Activated naive CD4-positive, alpha-beta T cell treated with anti-CD3 and anti-CD28 coated beads, Interleukin-2, amount 10 ng/mL, durations not matched to agents 7 days and 5 days (primary cell): ENCODE results near the gene DDX24.
A peak's percentile ranks its signal among the peaks of the same experiment; 100 is the strongest.

Experiments used
- CTCF ChIA-PET: fragments of 350-600 bp; sonication (Branson Sonifier 250); formaldehyde crosslinking; loops from one replicate; lab custom pipeline; 2021; ENCODE audit warnings: antibody characterized with exemption; lab: Charles Lee
- DNase-seq: peaks from one replicate; pipeline ENCODE4 v3.0.0-alpha.2; 2020
- H3K27ac Mint-ChIP-seq: one replicate; pipeline ENCODE4 v1.8.0; 2021; ENCODE audit warnings: mild to moderate bottlenecking, moderate library complexity, mixed read lengths
- H3K27me3 Mint-ChIP-seq: one replicate; pipeline ENCODE4 v1.8.0; 2021; ENCODE audit warnings: mild to moderate bottlenecking, mixed read lengths
- H3K36me3 Mint-ChIP-seq: one replicate; pipeline ENCODE4 v1.8.0; 2021; ENCODE audit warnings: mixed read lengths
- H3K4me1 Mint-ChIP-seq: one replicate; pipeline ENCODE4 v1.8.0; 2021; ENCODE audit warnings: mixed read lengths
- H3K4me3 Mint-ChIP-seq: one replicate; pipeline ENCODE4 v1.8.0; 2021; ENCODE audit warnings: mild to moderate bottlenecking, moderate library complexity, mixed read lengths
- H3K9me3 Mint-ChIP-seq: one replicate; pipeline ENCODE4 v1.8.0; 2021; ENCODE audit warnings: mixed read lengths

DDX24 gene

DNA sequence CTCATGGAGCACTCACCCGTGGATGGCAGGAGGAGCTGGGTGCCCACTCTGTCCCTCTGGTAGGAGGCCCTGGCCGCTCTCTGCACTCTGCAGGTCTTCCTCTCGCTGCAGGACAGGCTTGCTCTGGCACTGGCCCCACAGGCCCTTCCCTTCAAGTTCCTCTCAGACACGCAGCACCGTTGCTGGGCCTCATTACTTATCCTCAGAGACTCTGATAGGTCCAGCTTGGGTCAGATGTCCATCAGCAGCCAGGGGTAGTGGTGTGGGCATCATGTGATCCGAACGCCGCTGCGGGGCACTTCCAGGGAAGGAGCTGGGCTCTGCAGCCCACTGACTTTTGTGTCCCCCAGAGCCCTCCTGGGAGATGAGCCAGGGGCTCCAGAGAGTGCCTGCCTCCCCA, 43.0 kb downstream of the DDX24 start:
- Mint-ChIP-seq H3K27me3 (peaks cover 10% of the 10 kb centered on the region), H3K36me3 (no peaks in the 10 kb centered on the region), H3K4me1 (peaks cover 5% of the 10 kb centered on the region), H3K9me3 (no peaks in the 10 kb centered on the region), H3K27ac (no peak overlapping the region), H3K4me3 (no peak overlapping the region)
- no peak for DNase-seq
- CTCF ChIA-PET, result interaction anchor here (0.8 to 9.1 kb wide), 7 partner anchors 8 to 102 kb away, joined by 3 to 153 read pairs (median 24); partner anchors contain the start of gene IFI27L2

DNA sequence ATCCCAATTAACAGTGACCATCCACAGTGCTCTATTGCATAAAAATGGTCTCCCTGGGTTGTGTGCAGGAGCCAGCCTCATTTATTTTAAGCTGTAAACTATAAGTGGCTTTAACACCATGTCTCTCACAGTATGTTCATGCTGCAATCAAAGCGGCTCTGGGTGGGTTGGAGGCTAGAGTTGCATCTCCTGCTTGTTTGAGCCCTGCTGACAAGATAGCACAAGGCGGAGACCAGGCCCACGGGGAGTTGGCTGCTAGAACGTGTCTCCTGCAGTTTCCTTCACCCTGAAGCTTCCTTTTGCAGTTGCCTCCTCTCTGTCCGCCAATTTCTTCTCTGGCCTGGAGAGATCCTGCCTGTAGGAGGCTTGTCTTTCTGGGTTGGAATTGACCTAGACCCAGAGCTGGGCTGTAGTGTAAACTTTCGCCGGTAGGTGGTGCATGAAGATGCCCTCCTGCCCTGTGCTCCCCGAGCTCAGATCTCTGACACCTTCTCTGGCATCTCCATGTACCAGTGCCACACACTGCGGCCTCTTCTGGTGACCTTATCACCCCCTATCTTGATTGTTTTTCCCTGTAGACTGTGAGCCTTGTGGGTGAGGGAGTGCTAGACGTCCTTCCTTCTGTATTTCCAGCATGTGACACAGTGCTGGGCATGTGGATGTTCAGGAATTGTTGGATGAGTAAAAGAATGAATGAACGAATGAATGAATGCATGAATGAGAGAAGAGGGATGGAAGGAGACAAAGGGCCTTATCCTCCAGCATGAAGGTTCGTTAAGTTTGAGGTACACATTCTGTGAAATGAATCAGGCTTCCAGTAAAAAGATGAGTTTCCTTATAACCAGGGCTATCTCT, 44.5 kb downstream of the DDX24 start:
- CTCF ChIA-PET, result interaction anchor here (0.6 to 9.1 kb wide), 30 partner anchors 9 to 450 kb away, joined by 3 to 153 read pairs (median 6); partner anchors contain the start of genes IFI27, IFI27L2, OTUB2 and PPP4R4
- peak; percentile 88 for DNase-seq

DNA sequence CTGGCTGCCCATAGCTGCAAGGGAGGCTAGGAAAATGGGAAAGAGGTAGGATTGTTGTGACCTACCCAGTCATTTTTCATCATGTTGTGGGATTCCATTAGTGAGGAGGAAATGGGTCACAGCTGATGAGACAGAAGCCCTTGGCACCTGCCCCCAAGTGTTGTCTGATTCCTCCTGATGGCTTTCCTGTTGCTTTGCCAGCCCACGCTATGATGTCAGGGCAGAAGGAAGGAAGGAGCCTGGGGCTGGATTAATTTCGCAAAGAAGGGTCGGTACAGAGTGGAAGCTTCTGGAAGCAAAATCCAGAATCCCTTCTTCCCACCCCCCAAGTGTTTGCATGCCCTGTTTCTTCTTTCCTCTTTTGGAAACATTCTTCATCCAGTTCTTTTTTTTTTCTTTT, 46.1 kb downstream of the DDX24 start:
- Mint-ChIP-seq H3K27ac (no peak overlapping the region), H3K27me3 (peaks cover 10% of the 10 kb centered on the region), H3K4me1 (peaks cover 8% of the 10 kb centered on the region), H3K9me3 (no peaks in the 10 kb centered on the region), H3K4me3 (no peak overlapping the region), H3K36me3 (no peaks in the 10 kb centered on the region)
- CTCF ChIA-PET, result interaction anchor here (0.6 to 9.1 kb wide), 14 partner anchors 11 to 146 kb away, joined by 3 to 153 read pairs (median 18); partner anchors contain the start of genes IFI27L2 and OTUB2
- DNase-seq, result no peak

More for the DNA sequence above, 44.5 kb downstream of the DDX24 start:
- Mint-ChIP-seq H3K27ac (no peak overlapping the region), H3K27me3 (peaks cover 10% of the 10 kb centered on the region), H3K4me3 (no peak overlapping the region), H3K36me3 (no peaks in the 10 kb centered on the region), H3K4me1 (peaks cover 5% of the 10 kb centered on the region), H3K9me3 (no peaks in the 10 kb centered on the region)

DNA sequence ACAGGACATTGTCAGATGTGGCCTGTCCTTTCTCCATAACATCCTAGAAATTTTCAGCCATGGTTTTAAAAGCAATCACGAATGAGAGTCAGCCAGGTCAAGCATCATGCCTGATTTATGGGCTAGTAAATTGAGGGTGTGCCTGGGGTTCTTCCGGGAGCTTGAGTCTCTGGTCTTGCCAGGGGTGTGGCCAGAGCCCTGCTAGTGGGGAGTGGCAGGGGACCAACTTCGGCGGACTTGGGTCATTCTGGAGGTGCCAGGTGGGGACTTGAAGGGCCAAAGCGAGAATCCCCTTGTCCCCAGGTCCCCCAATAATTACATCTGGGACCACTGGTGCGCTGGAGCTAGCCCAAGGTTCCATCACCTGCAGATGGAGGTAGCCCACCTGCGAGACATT, 49.1 kb downstream of the DDX24 start:
- Mint-ChIP-seq H3K36me3 (peaks cover 2% of the 10 kb centered on the region), H3K27ac (no peak overlapping the region), H3K9me3 (no peaks in the 10 kb centered on the region), H3K27me3 (peaks cover 10% of the 10 kb centered on the region), H3K4me3 (no peak overlapping the region), H3K4me1 (peaks cover 31% of the 10 kb centered on the region)
- CTCF ChIA-PET, result interaction anchor here (1.2 to 9.1 kb wide), 4 partner anchors 50 to 149 kb away, joined by 4 to 153 read pairs (median 7); no protein-coding TSS in a partner anchor
- DNase-seq, result no peak

DNA sequence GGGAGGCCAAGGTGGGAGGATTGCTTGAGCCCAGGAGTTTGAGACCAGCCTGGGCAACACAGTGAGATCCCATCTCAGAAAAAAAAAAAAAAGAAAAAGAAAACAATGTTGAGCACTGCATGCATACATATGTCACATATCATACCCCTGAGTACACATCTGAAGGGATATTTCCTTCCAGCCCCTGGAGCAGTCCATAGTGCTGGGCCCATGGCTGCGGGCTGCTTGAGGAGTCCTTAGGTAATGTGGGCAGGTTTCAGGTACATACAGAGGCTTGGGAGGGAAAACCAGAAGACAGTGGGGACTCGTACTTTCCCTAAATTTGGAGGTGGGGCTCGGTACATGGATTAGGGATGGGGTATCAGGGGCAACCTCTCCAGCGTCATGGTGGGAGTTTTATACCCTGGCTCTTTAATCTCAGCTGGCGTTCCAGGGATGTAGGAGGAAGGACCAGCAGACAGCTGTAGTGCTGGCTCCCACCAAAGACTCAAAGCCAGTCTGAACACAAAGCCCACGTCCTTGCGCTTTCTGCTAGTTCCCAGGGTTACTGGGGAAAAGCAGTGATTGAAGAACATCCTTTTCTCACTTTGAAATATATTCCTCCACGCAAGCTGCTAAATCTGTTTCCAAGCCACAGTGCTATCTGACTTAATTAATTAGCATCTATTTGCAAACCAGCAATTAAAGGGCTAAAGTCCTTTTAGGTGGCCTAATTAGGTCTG, 49.7 kb downstream of the DDX24 start:
- peaks cover 2% of the 10 kb centered on the region for H3K36me3 Mint-ChIP-seq
- DNase-seq, result no peak
- H3K4me1 Mint-ChIP-seq, result peaks cover 26% of the 10 kb centered on the region
- CTCF ChIA-PET, result interaction anchor here (1.2 to 9.1 kb wide), 3 partner anchors 92 to 149 kb away, joined by 4 to 153 read pairs (median 10); no protein-coding TSS in a partner anchor
- peaks cover 5% of the 10 kb centered on the region for H3K27me3 Mint-ChIP-seq
- no peak overlapping the region for H3K27ac Mint-ChIP-seq
- no peak overlapping the region for H3K4me3 Mint-ChIP-seq
- no peaks in the 10 kb centered on the region for H3K9me3 Mint-ChIP-seq

DNA sequence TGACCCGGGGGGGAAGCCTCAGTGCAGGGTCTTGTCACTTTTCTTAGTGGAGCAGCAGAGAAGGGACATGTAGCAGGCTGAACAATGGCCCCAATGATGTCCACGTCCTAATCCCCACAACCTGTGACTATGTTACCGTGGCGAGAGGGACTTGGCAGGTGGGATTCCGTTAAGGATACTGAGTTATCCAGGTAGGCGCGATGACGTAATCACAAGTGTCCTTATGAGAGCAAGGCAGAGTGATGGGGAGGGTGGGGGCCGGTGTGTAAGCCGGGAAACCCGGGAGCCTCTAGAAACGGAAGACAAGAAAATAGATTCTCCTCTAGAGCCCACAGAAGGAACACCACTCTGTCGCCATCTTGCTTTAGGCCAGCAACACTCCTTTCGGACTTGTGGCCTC, 50.4 kb downstream of the DDX24 start:
- no peaks in the 10 kb centered on the region for H3K9me3 Mint-ChIP-seq
- H3K4me1 Mint-ChIP-seq, result peaks cover 33% of the 10 kb centered on the region
- H3K36me3 Mint-ChIP-seq, result peaks cover 2% of the 10 kb centered on the region
- no peak for DNase-seq
- H3K4me3 Mint-ChIP-seq, result no peak overlapping the region
- CTCF ChIA-PET, result interaction anchor here (1.1 to 1.5 kb wide), 2 partner anchors 91 to 106 kb away, joined by 3 read pairs; no protein-coding TSS in a partner anchor
- H3K27me3 Mint-ChIP-seq, result peaks cover 2% of the 10 kb centered on the region
- H3K27ac Mint-ChIP-seq, result no peak overlapping the region

GRCh38 chr14:94029671-94030203, 51.3 kb downstream of the DDX24 start:
- peaks cover 33% of the 10 kb centered on the region for H3K4me1 Mint-ChIP-seq
- peaks cover 2% of the 10 kb centered on the region for H3K36me3 Mint-ChIP-seq
- H3K9me3 Mint-ChIP-seq, result no peaks in the 10 kb centered on the region
- H3K27ac Mint-ChIP-seq, result peak overlapping the region; percentile 50
- no peak overlapping the region for H3K4me3 Mint-ChIP-seq
- peaks cover 3% of the 10 kb centered on the region for H3K27me3 Mint-ChIP-seq
- no peak for DNase-seq
- CTCF ChIA-PET, result interaction anchor here (1.1 to 2.3 kb wide), 6 partner anchors 28 to 107 kb away, joined by 3 to 13 read pairs (median 4); partner anchors contain the start of gene IFI27L2

- peaks cover 35% of the 10 kb centered on the region for H3K4me1 Mint-ChIP-seq
- CTCF ChIA-PET, result interaction anchor here (0.9 to 2.3 kb wide), 8 partner anchors 9 to 278 kb away, joined by 3 to 13 read pairs (median 4); partner anchors contain the start of gene IFI27L2
- peaks cover 2% of the 10 kb centered on the region for H3K36me3 Mint-ChIP-seq
- peaks cover 6% of the 10 kb centered on the region for H3K27me3 Mint-ChIP-seq
- no peak overlapping the region for H3K4me3 Mint-ChIP-seq
- H3K27ac Mint-ChIP-seq, result no peak overlapping the region
- DNase-seq, result no peak
- H3K9me3 Mint-ChIP-seq, result no peaks in the 10 kb centered on the region
Observed at GRCh38 chr14:94029265-94029664, 51.7 kb downstream of the DDX24 start.

DNA sequence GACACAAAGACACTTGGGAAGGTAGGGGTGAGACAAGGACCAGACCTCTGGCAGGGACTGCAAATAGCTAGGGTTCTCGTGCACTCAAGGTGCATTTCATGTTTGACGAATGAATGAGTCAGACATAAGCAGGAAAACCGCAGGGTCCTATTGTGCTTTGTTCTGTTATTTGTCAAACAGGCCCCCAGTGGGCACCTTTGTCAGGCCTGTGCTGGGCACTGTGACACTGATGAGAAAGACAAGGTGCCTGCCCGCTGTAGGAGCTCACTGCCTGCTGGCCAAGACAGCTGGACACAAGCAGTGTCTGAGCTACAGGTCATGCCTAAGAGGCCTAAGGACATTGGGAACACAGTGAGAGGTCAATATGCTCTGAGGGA, 52.6 kb downstream of the DDX24 start:
- peak overlapping the region; percentile 47 for H3K4me3 Mint-ChIP-seq
- H3K36me3 Mint-ChIP-seq, result peaks cover 2% of the 10 kb centered on the region
- peak; percentile 41 for DNase-seq
- H3K27me3 Mint-ChIP-seq, result peaks cover 14% of the 10 kb centered on the region
- H3K27ac Mint-ChIP-seq, result peak overlapping the region; percentile 4
- peaks cover 40% of the 10 kb centered on the region for H3K4me1 Mint-ChIP-seq
- CTCF ChIA-PET, result interaction anchor here (0.9 to 2.3 kb wide), 13 partner anchors 8 to 279 kb away, joined by 3 to 13 read pairs (median 4); partner anchors contain the start of gene IFI27L2
- no peaks in the 10 kb centered on the region for H3K9me3 Mint-ChIP-seq

GRCh38 chr14:94027566-94028449, 53.2 kb downstream of the DDX24 start:
- Mint-ChIP-seq H3K4me1 (peaks cover 47% of the 10 kb centered on the region), H3K36me3 (peaks cover 2% of the 10 kb centered on the region), H3K27me3 (peaks cover 18% of the 10 kb centered on the region), H3K27ac (peak overlapping the region; percentile 21), H3K4me3 (peak overlapping the region; percentile 49), H3K9me3 (no peaks in the 10 kb centered on the region)
- no peak for DNase-seq
- CTCF ChIA-PET, result interaction anchor here (0.7 to 2.3 kb wide), 10 partner anchors 8 to 154 kb away, joined by 3 to 13 read pairs (median 4); no protein-coding TSS in a partner anchor

- Mint-ChIP-seq H3K9me3 (no peaks in the 10 kb centered on the region), H3K4me3 (peak overlapping the region; percentile 49), H3K27me3 (peaks cover 18% of the 10 kb centered on the region), H3K36me3 (peaks cover 2% of the 10 kb centered on the region), H3K27ac (no peak overlapping the region), H3K4me1 (peaks cover 55% of the 10 kb centered on the region)
- no peak for DNase-seq
- CTCF ChIA-PET, result interaction anchor here (0.7 to 1.7 kb wide), 3 partner anchors 9 to 87 kb away, joined by 3 to 11 read pairs (median 8); no protein-coding TSS in a partner anchor
Observed at GRCh38 chr14:94026889-94027469, 54.0 kb downstream of the DDX24 start.

GRCh38 chr14:94026173-94026888, 54.7 kb downstream of the DDX24 start, which contains the start of gene OTUB2:
OTUB2 (plus strand) TSS chr14:94026340; CDS start chr14:94026538, 198 bp downstream.
- peak; percentile 98 for DNase-seq
- H3K4me1 Mint-ChIP-seq, result peaks cover 62% of the 10 kb centered on the region
- peaks cover 2% of the 10 kb centered on the region for H3K36me3 Mint-ChIP-seq
- H3K4me3 Mint-ChIP-seq, result peak within 1 kb of the TSS; percentile 72
- CTCF ChIA-PET, result interaction anchor here (0.6 to 6.4 kb wide), 5 partner anchors 9 to 110 kb away, joined by 3 to 44 read pairs (median 3); no protein-coding TSS in a partner anchor
- H3K27ac Mint-ChIP-seq, result peak within 1 kb of the TSS; percentile 66
- H3K27me3 Mint-ChIP-seq, result peaks cover 19% of the 10 kb centered on the region
- H3K9me3 Mint-ChIP-seq, result no peaks in the 10 kb centered on the region
